K562 (cell line): Measurements from ENCODE around the gene NODAL. TPM values are rescaled to one million over a fixed set of nuclear protein-coding genes. Genes with fewer than 3 reads are reported as not detected.

Source experiments
- ATAC-seq: fragments of 200-7000 bp; cut with Tn5 transposase; 3 replicates; pipeline ENCODE4 v1.9.1; 2020; ENCODE audit warnings: moderate library complexity
- BruUV-seq: library from RNA; stranded (reverse); fragments of 400-500 nt; replicated peaks from 2 replicates; lab custom pipeline; 2021; lab: Mats Ljungman, UMichigan
- CTCF ChIA-PET: fragments of 300-600 bp; formaldehyde crosslinking; extraction: SDS; loops from one replicate; lab custom pipeline; 2021; ENCODE audit warnings: low intra/inter-chr PET ratio; lab: Yijun Ruan, JAX
- POLR2A ChIA-PET: fragments of 300-600, 350-650 bp; sonication (Branson Sonifier 250); formaldehyde crosslinking; extraction: SDS; loops from one replicate; lab custom pipeline; 2021; ENCODE audit warnings: antibody characterized with exemption, inconsistent platforms; lab: Yijun Ruan, JAX
- DNase-seq, 4 experiments: peaks; one replicate each; pipeline versions ENCODE4 v3.0.0 to v3.0.0-alpha.2; 2011 to 2018; ENCODE audit warnings: low spot score in 3 of 4, mixed read lengths in 3 of 4; ENCODE audit errors: extremely low read depth in 1 of 4
- FAIRE-seq: peaks from 2 replicates; lab custom pipeline; 2011; peaks lifted over from hg19 to GRCh38; lab: Jason Lieb, UNC
- H2AFZ ChIP-seq: 2 replicates; pipeline ENCODE4 v1.6.0; 2011; ENCODE audit warnings: low read depth, low read length, control low read depth, inconsistent platforms
- H3K27ac ChIP-seq: fragments of 200-600 bp; 3 replicates; pipeline ENCODE4 v1.8.0; 2011; ENCODE audit warnings: low read depth, mild to moderate bottlenecking, control low read depth, inconsistent platforms, low read length, moderate library complexity, mixed read lengths; ENCODE audit errors: extremely low read depth
- H3K27me3 ChIP-seq, 2 experiments: fragments of 300-600 bp in 1 of 2; 2 replicates in 1 of 2; 3 replicates in 1 of 2; pipeline versions ENCODE4 v1.6.0 to v1.8.0; 2011; ENCODE audit warnings: inconsistent platforms in 2 of 2, low read length in 2 of 2, mild to moderate bottlenecking in 1 of 2, mixed read lengths in 1 of 2, moderate library complexity in 1 of 2; ENCODE audit not compliant: control insufficient read depth in 2 of 2, insufficient read depth in 2 of 2
- H3K36me3 ChIP-seq: fragments of 300-600 bp; 3 replicates; pipeline ENCODE4 v1.8.0; 2011; ENCODE audit warnings: mild to moderate bottlenecking, low read length, inconsistent platforms; ENCODE audit not compliant: control insufficient read depth, insufficient read depth
- H3K4me1 ChIP-seq, 2 experiments: fragments of 200-600 bp in 1 of 2; replicated peaks in 1 of 2; 2 replicates in 1 of 2; 3 replicates in 1 of 2; pipeline versions ENCODE4 v1.5.1 to v1.8.0; 2011; ENCODE audit warnings: inconsistent platforms in 2 of 2, low read length in 2 of 2, mild to moderate bottlenecking in 1 of 2, mixed read lengths in 1 of 2, moderate library complexity in 1 of 2; ENCODE audit not compliant: control insufficient read depth in 2 of 2, insufficient read depth in 2 of 2
- H3K4me2 ChIP-seq: 2 replicates; pipeline ENCODE4 v1.6.1; 2011; ENCODE audit warnings: low read length, control low read depth, inconsistent platforms, mixed read lengths; ENCODE audit not compliant: insufficient read depth
- H3K4me3 ChIP-seq: fragments of 200-600 bp; sonication (generic), shearing (Covaris generic); 2 replicates; pipeline ENCODE4 v1.5.1; 2016; ENCODE audit warnings: control low read depth, inconsistent platforms
- H3K79me2 ChIP-seq: fragments of 200-600 bp; 3 replicates; pipeline ENCODE4 v1.8.0; 2011; ENCODE audit warnings: low read length, inconsistent platforms; ENCODE audit not compliant: control insufficient read depth, insufficient read depth
- H3K9ac ChIP-seq, 2 experiments: 2 replicates each; pipeline versions ENCODE4 v1.6.0 to v1.6.1; 2011; ENCODE audit warnings: low read depth in 2 of 2, low read length in 2 of 2, control low read depth in 1 of 2, inconsistent platforms in 1 of 2, mild to moderate bottlenecking in 1 of 2, mixed read lengths in 1 of 2; ENCODE audit not compliant: insufficient read depth in 1 of 2
- H3K9me1 ChIP-seq: one replicate; pipeline ENCODE4 v1.6.0; 2011; ENCODE audit warnings: inconsistent platforms, mild to moderate bottlenecking, low read length, moderate library complexity; ENCODE audit not compliant: control insufficient read depth, insufficient read depth
- H3K9me3 ChIP-seq: replicated peaks from 2 replicates; pipeline ENCODE4 v1.5.1; 2011; ENCODE audit warnings: low read depth, low read length, inconsistent platforms; ENCODE audit not compliant: control insufficient read depth, insufficient read depth
- H4K20me1 ChIP-seq: replicated peaks from 2 replicates; pipeline ENCODE4 v1.6.1; 2011; ENCODE audit warnings: low read length, inconsistent platforms, mixed read lengths; ENCODE audit not compliant: control insufficient read depth, insufficient read depth
- BCOR ChIP-seq: fragments of 450-650 bp; IDR thresholded peaks from 2 replicates; pipeline ENCODE4 v1.6.1; 2016
- GTF2A2 ChIP-seq: IDR thresholded peaks from 2 replicates; pipeline ENCODE4 v1.6.1; 2016; ENCODE audit warnings: mild to moderate bottlenecking, missing genetic modification characterization, missing compliant biosample characterization
- NCOR1 ChIP-seq: fragments of 450-650 bp; IDR thresholded peaks from 2 replicates; pipeline ENCODE4 v1.6.1; 2016; ENCODE audit warnings: mild to moderate bottlenecking, moderate library complexity
- RBM25 ChIP-seq: fragments of 200-400 bp; formaldehyde crosslinking; IDR thresholded peaks from 2 replicates; pipeline ENCODE4 v1.6.1; 2018; ENCODE audit warnings: low read length, low read depth, moderate library complexity; ENCODE audit not compliant: severe bottlenecking
- SAP30 ChIP-seq: fragments of 200-600 bp; sonication (generic); IDR thresholded peaks from 2 replicates; pipeline ENCODE4 v1.6.1; 2012; ENCODE audit warnings: borderline replicate concordance, low read depth, mild to moderate bottlenecking, moderate library complexity, low read length, control low read depth, inconsistent platforms; ENCODE audit not compliant: insufficient read depth, poor library complexity, severe bottlenecking
- ZFP36 ChIP-seq: fragments of 150-350 bp; IDR thresholded peaks from 2 replicates; pipeline ENCODE4 v1.6.1; 2018; ENCODE audit warnings: low read length, low read depth; ENCODE audit not compliant: partially characterized antibody
- WGBS: fragments of 100-300 bp; shearing (Covaris generic); methylation state at CpG from one replicate; pipeline ENCODE4 v1.1.6; 2016; ENCODE audit warnings: low coverage, mixed read lengths; ENCODE audit not compliant: insufficient coverage; ENCODE audit errors: missing lambda C conversion rate; 5-methylcytosine and 5-hydroxymethylcytosine counted together
- in situ Hi-C: fragments of 300-500 bp; cut with MboI; formaldehyde crosslinking; loops from 4 replicates; pipeline ENCODE4 v1.15.0; 2018; ENCODE audit warnings: inconsistent platforms, mixed read lengths
- intact Hi-C: fragments of 100-400 bp; cut with micrococcal nuclease; formaldehyde crosslinking; loops from 2 replicates; pipeline ENCODE4 v1.14.2; 2022
- polyA plus RNA-seq, 8 experiments: library from polyadenylated mRNA; depleted of rRNA in 4 of 8; stranded (reverse) in 5 of 8; unstranded in 3 of 8; fragments of >200 nt; fragmentation: Nextera tagmentation in 2 of 8; fragmentation: Illumina TruSeq in 1 of 8; extraction: Ambion mirVana in 2 of 8; extraction: Trizol in 1 of 8; gene quantifications; 2 replicates each; pipeline versions ENCODE4 v1.2.1 to v1.2.3, GENCODE V29; 2011 to 2014; ENCODE audit warnings: inconsistent platforms in 1 of 8, missing spikeins in 1 of 8
- total RNA-seq, 7 experiments: library from RNA; depleted of rRNA in 6 of 7; stranded (reverse); fragments of >200 nt in 6 of 7; fragmentation: Illumina TruSeq in 2 of 7; extraction: Trizol in 2 of 7; gene quantifications; 2 replicates each; pipeline versions ENCODE4 v1.2.1 to v1.2.3, GENCODE V29; 2011 to 2021; ENCODE audit warnings: low replicate concordance in 1 of 7
- TF ChIP-seq, protein P1 (sequence below): IDR thresholded peaks from 3 replicates; pipeline ENCODE4 v1.6.1; 2011; ENCODE audit warnings: borderline replicate concordance, mild to moderate bottlenecking; ENCODE audit not compliant: insufficient read length, insufficient read depth
- TF ChIP-seq, protein P2 (sequence below): fragments of 450-650 bp; formaldehyde crosslinking; IDR thresholded peaks from 2 replicates; pipeline ENCODE4 v1.4.0; 2020; ENCODE audit warnings: mild to moderate bottlenecking

The NODAL gene
- total and polyA plus RNA-seq, 9 of the 15 experiments (the other 6 are each of a cell fraction or from before 2014, with no cell fraction given): not detected

- H3K27ac ChIP-seq: no peak overlapping the region
- ChIA-PET POLR2A (interaction anchor here (0.7 to 1.3 kb wide), 3 partner anchors 10 to 22 kb away, joined by 3 read pairs; no protein-coding TSS in a partner anchor), CTCF (no interaction called here)
- DNase-seq (no peak), FAIRE-seq (peak; percentile 56), ATAC-seq (0 out of 3 replicates have a peak, but pooled peaks have one; percentile 9)
- H3K9me3 ChIP-seq: no peaks in the 10 kb centered on the region
- no peaks in the 10 kb centered on the region for H3K36me3 ChIP-seq
- H3K9me1 ChIP-seq: no peaks in the 10 kb centered on the region
- no peak overlapping the region for H2AFZ ChIP-seq
- no peaks in the 10 kb centered on the region for H3K79me2 ChIP-seq
- H3K9ac ChIP-seq: no peak overlapping the region; a peak in 1 of 4 replicates
- no peak overlapping the region for H3K4me2 ChIP-seq
- peaks cover 51 to 66% of the 10 kb centered on the region in 2 experiments for H3K27me3 ChIP-seq
- peaks cover 14% of the 10 kb centered on the region; the same call in 1 of the 2 replicates for H4K20me1 ChIP-seq
- no peak overlapping the region for H3K4me3 ChIP-seq
- peaks cover 5 to 11% of the 10 kb centered on the region in 2 experiments; a peak in 3 of 5 replicates for H3K4me1 ChIP-seq
- no TSS peak for BruUV-seq
- intact Hi-C loops (loop anchor here (5.0 kb wide), 1 partner anchor 74 kb away; the partner anchor contains the start of gene LRRC20), in situ Hi-C loops (no loop called here)
- TF ChIP-seq GTF2A2 (tag): no peak
- TF ChIP-seq, protein P1, sequence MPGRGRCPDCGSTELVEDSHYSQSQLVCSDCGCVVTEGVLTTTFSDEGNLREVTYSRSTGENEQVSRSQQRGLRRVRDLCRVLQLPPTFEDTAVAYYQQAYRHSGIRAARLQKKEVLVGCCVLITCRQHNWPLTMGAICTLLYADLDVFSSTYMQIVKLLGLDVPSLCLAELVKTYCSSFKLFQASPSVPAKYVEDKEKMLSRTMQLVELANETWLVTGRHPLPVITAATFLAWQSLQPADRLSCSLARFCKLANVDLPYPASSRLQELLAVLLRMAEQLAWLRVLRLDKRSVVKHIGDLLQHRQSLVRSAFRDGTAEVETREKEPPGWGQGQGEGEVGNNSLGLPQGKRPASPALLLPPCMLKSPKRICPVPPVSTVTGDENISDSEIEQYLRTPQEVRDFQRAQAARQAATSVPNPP: no peak
- WGBS: 2% methylated on average over 7 of the region's 8 CpGs
Measured at GRCh38 chr10:70456164-70456563, 14.7 kb upstream of the NODAL start.

- Histone ChIP-seq H3K4me2 (no peak overlapping the region), H3K9me1 (no peaks in the 10 kb centered on the region), H3K9ac (no peak overlapping the region), H3K4me3 (no peak overlapping the region), H3K79me2 (no peaks in the 10 kb centered on the region), H2AFZ (no peak overlapping the region), H4K20me1 (peaks cover 14% of the 10 kb centered on the region; the same call in 1 of the 2 replicates), H3K36me3 (no peaks in the 10 kb centered on the region), H3K27me3 (peaks cover 57 to 65% of the 10 kb centered on the region in 2 experiments), H3K4me1 (peaks cover 5 to 14% of the 10 kb centered on the region in 2 experiments; a peak in 3 of 5 replicates), H3K27ac (no peak overlapping the region), H3K9me3 (no peaks in the 10 kb centered on the region)
- in situ Hi-C loops: no loop called here
- ChIA-PET CTCF (no interaction called here), POLR2A (interaction anchor here (1.0 to 1.3 kb wide), 2 partner anchors 9 to 10 kb away, joined by 3 read pairs; no protein-coding TSS in a partner anchor)
- FAIRE-seq (no peak), ATAC-seq (no peak), DNase-seq (no peak)
- no TSS peak for BruUV-seq
- WGBS: 6% methylated on average over 6 of the region's 6 CpGs
- intact Hi-C loops: loop anchor here (5.0 kb wide), 1 partner anchor 73 kb away; the partner anchor contains the start of gene LRRC20
- TF ChIP-seq ZFP36 (peak; percentile 75), NCOR1 (no peak), SAP30 (no peak), RBM25 (peak; percentile 44), BCOR (peak; percentile 18; the same call in 1 of the 2 replicates)
- TF ChIP-seq, protein P1: no peak
- TF ChIP-seq, protein P2, sequence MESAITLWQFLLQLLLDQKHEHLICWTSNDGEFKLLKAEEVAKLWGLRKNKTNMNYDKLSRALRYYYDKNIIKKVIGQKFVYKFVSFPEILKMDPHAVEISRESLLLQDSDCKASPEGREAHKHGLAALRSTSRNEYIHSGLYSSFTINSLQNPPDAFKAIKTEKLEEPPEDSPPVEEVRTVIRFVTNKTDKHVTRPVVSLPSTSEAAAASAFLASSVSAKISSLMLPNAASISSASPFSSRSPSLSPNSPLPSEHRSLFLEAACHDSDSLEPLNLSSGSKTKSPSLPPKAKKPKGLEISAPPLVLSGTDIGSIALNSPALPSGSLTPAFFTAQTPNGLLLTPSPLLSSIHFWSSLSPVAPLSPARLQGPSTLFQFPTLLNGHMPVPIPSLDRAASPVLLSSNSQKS (CRISPR knock-in tag): no peak
Measured at GRCh38 chr10:70455213-70455630, 13.7 kb upstream of the NODAL start.
